DOHH2 (cell line): ENCODE data around the gene CASKIN1.

Source experiments
- EZH2phosphoT487 ChIP-seq: fragments of 200-600 bp; sonication (generic); IDR thresholded peaks from 2 replicates; pipeline ENCODE4 v1.6.1; 2017; ENCODE audit warnings: borderline replicate concordance, mild to moderate bottlenecking, antibody characterized with exemption, low read length, moderate library complexity, mixed read lengths
- TF ChIP-seq, protein P1 (sequence below): fragments of 200-600 bp; sonication (generic); IDR thresholded peaks from one replicate; pipeline ENCODE4 v1.5.1; 2014; ENCODE audit warnings: antibody characterized with exemption, mild to moderate bottlenecking, low read depth, low read length; ENCODE audit not compliant: poor library complexity, severe bottlenecking

DNA sequence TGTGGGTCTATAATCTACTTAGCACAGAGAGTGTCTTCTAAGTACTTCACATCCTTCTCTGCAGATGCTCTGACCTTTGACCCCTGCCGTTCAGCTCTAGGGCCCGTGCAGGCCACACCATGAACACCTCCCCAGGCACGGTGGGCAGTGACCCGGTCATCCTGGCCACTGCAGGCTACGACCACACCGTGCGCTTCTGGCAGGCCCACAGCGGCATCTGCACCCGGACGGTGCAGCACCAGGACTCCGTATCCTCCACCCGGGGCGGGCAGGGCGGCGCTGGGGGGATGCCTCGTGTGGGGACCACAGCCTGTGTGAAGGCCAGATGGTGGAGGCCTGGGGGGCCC, 9.5 kb upstream of the CASKIN1 start:
- TF ChIP-seq, protein P1, sequence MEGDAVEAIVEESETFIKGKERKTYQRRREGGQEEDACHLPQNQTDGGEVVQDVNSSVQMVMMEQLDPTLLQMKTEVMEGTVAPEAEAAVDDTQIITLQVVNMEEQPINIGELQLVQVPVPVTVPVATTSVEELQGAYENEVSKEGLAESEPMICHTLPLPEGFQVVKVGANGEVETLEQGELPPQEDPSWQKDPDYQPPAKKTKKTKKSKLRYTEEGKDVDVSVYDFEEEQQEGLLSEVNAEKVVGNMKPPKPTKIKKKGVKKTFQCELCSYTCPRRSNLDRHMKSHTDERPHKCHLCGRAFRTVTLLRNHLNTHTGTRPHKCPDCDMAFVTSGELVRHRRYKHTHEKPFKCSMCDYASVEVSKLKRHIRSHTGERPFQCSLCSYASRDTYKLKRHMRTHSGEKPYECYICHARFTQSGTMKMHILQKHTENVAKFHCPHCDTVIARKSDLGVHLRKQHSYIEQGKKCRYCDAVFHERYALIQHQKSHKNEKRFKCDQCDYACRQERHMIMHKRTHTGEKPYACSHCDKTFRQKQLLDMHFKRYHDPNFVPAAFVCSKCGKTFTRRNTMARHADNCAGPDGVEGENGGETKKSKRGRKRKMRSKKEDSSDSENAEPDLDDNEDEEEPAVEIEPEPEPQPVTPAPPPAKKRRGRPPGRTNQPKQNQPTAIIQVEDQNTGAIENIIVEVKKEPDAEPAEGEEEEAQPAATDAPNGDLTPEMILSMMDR, result no peak
- no peak for TF ChIP-seq EZH2phosphoT487
